Fibroblast of pulmonary artery (primary cell): Measurements from ENCODE around the gene ANXA3.

Experiments used
- DNase-seq: peaks from one replicate; pipeline ENCODE4 v3.0.0-alpha.2; 2010; ENCODE audit warnings: low read depth
- H3K4me3 ChIP-seq: replicated peaks from 2 replicates; pipeline ENCODE4 v1.5.1; 2011; ENCODE audit warnings: low read depth, mild to moderate bottlenecking, control low read depth, low read length, moderate library complexity
- TF ChIP-seq, protein P1 (sequence below): IDR thresholded peaks from 2 replicates; pipeline ENCODE4 v1.5.1; 2011; ENCODE audit warnings: mild to moderate bottlenecking, control low read depth, low read length, inconsistent platforms; ENCODE audit errors: missing control alignments

Gene ANXA3

DNA sequence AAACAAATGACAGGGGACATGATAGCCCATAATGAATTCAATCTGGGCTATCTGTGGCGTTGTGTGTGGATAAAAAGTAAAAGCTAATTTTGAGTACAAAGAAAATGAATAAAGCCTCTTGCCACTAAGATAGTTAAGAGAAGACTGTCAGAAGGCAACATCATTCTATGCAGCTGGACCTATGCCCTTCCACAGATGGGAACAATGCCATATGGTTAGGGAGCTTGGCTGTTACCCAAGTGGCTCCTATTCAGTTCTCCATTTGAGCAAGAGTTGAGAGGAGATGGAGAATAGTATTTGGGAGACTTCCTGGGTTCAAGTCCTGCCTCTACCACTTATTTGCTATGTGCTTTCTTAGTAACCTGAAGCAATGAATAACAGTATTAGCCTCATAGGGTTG is 107.7 kb downstream of the ANXA3 start:
- TF ChIP-seq, protein P1, sequence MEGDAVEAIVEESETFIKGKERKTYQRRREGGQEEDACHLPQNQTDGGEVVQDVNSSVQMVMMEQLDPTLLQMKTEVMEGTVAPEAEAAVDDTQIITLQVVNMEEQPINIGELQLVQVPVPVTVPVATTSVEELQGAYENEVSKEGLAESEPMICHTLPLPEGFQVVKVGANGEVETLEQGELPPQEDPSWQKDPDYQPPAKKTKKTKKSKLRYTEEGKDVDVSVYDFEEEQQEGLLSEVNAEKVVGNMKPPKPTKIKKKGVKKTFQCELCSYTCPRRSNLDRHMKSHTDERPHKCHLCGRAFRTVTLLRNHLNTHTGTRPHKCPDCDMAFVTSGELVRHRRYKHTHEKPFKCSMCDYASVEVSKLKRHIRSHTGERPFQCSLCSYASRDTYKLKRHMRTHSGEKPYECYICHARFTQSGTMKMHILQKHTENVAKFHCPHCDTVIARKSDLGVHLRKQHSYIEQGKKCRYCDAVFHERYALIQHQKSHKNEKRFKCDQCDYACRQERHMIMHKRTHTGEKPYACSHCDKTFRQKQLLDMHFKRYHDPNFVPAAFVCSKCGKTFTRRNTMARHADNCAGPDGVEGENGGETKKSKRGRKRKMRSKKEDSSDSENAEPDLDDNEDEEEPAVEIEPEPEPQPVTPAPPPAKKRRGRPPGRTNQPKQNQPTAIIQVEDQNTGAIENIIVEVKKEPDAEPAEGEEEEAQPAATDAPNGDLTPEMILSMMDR = no peak
- no peak overlapping the region for H3K4me3 ChIP-seq
- DNase-seq = peak; percentile 71

DNA sequence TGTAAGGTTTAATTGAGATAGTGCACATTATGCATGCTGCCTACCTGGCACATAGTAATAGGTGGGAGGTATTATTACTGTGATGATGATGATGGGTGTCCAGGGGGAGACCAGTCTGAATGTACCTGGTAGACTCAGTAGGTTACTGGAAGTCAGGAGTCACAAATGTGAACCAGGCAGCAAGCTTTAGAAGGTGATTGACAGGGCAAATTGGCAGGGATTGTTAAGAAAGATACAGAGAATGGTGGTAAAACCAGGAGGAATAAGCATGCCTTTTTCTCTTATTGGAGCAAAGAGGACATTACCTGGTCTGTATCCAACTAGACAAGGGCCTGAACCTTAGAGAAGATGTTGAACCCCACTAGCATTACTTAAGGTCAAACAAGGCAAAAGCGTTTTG is 108.1 kb downstream of the ANXA3 start:
- no peak overlapping the region for H3K4me3 ChIP-seq
- DNase-seq = no peak
- TF ChIP-seq, protein P1 = no peak
